ENCODE results near the gene HAVCR1. TPM values are rescaled to one million over a fixed set of nuclear protein-coding genes. Genes with fewer than 3 reads are reported as not detected.
"Not testable (repeated sequence)": the region's sequence is repeated elsewhere in the genome, so short reads cannot be mapped to it uniquely, and the experiment has no call there.

The HAVCR1 gene
- total RNA-seq, 1 experiment from 2014 or later, result not detected

DNA sequence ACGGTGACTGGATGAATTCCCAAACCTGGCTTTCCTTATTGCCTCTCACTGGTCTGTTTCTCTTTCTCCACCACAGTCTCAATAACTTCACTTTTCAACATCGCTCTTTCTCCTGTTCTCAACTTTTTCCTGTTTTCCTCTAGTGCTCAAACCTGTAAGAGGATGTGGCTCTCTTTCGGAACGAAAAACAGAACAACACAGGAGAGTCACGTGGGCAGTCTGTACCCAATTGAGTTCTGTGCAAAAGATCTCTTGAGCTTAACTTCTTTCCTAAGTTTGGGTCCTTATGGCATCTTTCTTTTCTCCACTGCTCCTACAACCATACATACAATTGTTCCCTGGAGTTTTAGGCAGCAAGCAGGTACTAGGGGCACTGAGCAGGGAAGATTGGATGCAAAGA is 8.9 kb downstream of the HAVCR1 start:
- no peak for DNase-seq (ENCODE audit: low read depth)

DNA sequence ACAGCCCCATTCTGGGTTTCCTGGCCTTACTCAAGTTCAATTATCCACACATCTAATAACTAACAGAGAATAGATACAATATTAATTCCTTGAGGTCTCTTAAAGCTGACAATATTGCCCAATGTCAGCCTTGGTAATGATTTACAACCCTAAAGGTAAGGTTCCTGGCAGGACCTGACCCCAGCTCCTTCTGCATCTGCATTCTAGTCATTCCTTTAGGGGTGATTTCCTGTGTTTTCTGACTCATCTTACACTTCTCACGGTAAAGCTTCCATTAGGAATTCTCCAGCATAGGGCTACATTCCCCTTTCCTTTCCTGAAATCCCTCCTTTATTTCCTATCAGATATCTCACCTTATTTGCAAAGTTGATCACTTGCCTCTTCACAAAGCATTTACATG is 9.3 kb downstream of the HAVCR1 start:
- DNase-seq (ENCODE audit: low read depth), result no peak

DNA sequence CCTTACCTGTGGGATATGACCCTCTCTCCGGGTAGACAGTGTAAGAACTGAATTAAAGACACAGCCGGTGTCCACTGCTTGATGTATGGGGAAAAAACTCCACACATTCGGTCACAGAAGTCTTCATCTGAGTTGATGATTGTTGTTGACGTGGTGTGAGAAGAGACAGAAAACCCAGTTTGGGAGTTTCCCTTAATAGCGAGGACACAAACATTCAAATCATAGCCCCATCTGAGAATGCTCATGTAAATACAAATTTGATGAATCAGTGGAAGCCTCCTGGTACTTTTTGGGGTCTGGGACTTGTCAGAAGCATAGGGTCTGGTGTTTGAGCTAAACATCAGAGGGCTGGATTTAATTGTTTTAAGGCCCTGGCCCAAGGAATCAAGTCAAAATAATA is 11.0 kb downstream of the HAVCR1 start:
- DNase-seq (ENCODE audit: low read depth), result no peak

DNA sequence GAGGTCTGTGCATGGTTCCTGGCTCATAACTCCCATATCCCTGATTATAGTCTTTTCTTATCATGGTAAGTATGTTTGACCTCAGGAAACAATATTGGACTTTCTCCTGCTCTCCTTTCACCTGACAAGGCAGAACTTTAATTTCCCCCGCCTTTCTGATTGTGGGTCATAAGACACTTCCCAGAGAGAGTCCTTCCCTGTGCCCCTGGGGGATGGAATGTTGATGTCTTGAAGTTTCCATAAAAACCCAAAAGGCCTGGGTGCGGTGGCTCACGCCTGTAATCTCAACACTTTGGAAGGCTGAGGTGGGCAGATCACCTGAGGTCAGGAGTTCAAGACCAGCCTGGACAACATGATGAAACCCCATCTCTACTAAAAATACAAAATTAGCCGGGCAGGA is 11.9 kb downstream of the HAVCR1 start:
- not testable (repeated sequence) for DNase-seq (ENCODE audit: low read depth)

DNA sequence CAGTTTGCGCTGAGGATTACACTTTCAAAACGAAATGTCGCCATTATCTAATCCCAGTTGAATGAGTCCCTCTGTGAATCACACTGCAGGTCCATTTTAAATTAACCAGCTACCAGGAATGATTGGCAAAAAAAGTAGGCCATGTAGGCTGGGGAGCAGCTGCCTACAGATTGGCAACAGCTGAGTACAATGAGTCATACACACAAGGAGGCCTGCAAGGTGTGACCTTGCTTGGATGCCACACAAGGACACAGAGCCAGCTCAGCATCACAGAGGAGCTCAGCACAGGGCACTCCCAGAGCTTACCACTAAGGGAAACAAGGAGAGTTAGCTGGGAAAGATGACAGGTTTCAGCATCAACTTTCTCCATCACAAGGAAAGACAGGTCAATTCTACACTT is 12.9 kb downstream of the HAVCR1 start:
- peak; percentile 9 for DNase-seq (ENCODE audit: low read depth)

DNA sequence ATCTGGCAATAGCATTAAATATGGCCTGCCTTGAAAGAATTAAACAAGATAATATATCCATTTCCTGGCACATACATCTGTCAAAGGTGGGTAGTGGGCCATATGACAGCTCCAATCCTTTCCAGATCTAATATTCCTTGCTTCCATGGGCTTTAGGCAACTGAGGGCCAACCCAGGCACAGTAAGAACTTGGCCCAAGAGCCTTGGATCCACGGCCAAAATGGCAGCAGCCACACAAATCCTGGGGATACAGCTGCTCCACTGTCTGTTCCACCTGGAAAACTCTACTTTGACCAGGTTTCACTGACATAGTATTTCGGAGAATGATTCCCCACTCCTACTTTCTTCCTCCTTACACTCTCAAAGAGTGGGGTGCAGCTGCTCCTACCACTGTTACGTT is 13.3 kb downstream of the HAVCR1 start:
- DNase-seq (ENCODE audit: low read depth), result no peak

DNA sequence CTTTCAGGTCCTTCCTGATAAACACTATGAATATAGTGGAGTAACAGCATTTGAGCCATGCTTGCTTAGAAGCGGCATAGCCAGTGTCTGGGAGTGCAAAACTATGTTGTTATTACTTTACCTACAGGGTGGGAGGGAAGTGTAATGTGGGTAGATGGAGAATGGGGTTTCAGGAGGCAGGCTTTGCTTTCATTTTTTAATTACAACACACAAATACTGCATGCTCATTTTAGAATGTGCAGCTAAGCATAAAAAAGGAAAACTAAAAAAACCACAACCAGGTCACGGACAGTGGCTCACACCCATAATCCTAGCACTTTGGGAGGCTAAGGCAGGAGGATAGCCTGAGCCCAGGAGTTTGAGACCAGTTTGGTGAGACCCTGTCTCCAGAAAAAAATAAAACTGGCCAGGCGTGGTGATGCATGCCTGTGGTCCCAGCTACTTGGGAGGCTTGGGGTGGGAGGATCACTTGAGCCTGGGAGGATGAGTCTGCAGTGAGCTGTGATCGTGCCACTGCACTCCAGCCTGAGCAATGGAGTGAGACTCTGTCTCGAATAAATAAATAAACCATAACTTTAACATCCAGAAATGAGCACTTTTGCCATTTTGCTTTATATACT is 20.2 kb downstream of the HAVCR1 start:
- DNase-seq (ENCODE audit: low read depth), result no peak

DNA sequence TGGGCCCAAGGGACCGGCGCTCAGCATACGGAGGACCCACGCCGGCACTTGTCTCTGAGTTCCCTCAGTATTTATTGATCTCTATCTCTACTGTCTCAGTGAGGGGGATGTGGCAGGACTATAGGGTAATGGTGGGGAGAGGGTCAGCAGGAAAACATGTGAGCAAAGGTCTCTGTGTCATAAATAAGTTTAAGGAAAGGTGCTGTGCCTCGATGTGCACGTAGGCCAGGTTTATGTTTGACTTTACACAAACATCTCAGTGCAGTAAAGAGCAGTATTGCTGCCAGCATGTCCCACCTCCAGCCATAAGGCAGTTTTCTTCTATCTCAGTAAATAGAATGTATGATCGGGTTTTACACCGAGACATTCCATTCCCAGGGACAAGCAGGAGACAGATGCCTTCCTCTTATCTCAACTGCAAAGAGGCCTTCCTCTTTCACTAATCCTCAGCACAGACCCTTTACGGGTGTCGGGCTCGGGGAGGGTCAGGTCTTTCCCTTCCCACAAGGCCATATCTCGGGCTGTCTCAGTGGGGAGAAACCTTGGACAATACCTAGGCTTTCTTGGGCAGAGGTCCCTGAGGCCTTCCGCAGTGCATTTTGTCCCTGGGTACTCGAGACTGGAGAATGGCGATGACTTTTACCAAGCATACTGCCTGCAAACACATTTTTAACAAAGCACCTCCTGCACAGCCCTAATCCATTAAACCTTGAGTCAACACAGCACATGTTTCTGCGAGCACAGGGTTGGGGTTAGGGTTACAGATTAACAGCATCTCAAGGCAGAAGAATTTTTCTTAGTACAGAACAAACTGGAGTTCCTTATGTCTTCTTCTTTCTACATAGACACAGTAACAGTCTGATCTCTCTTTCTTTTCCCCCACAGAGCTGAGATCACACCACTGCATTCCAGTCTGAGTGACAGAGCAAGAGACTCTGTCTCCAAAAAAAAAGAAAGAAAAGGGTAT is 24.5 kb downstream of the HAVCR1 start:
- DNase-seq (ENCODE audit: low read depth), result not testable (repeated sequence)

DNA sequence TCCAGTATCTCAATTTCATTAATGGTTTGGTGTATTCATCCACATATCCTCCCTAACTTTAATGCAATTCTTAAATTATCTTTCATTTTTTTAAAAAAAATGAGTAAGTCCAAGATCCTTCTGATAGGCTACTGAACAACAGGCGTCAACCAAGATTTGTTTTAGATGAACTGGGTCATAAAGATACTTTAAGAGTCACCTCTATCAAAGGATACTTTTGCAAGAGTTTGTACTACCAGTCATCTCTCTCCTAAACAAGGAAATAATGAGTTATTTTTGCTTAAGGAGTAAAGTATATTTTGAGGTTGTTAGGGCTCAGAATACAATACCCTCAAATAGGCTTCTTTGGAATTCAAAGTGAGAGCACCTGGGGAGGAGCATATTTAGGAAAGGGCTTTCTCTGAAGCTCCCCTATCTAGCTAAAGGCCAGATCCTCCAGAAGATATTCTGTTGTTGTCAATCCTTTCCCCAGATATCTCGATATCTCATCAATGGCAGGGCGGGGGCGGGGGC is 25.8 kb downstream of the HAVCR1 start:
- DNase-seq (ENCODE audit: low read depth), result no peak

DNA sequence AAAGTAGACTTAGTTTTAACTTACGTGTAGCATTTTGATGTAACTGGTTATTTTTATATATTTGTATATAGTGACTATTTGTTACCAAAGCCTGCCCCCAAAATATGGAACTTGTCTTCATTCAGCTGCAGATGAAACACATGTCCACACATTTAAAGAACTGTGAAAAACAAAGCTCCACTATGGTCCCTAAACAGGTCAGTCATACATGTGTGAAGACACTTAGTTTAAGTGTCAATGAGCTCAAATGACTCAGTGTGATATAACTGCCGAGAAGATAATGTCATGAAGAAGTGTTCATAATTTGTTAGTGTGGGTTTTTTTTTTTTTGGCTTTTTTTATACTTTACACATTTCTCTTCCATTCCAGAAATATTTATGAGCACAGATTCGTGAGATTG is 28.2 kb downstream of the HAVCR1 start:
- DNase-seq (ENCODE audit: low read depth), result no peak

DNA sequence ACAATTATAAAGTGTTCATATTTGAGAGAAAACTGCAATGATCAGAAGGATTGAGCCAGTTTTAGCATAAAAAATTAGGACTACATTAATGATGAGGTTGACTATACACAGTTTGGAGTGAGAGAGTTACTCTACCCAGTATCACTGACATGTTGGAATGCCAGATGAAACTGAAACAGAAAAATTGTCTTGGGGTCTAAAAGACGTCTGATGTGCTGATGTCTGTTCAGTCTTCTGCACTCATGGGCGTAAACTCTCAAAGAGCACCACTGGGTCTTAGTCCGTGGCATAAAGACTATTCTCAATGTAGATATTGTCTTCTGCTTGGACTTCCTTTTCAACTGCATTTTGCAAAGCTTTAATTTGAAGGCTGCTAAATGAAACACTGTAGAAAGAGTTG is 29.5 kb downstream of the HAVCR1 start:
- DNase-seq (ENCODE audit: low read depth), result no peak

DNA sequence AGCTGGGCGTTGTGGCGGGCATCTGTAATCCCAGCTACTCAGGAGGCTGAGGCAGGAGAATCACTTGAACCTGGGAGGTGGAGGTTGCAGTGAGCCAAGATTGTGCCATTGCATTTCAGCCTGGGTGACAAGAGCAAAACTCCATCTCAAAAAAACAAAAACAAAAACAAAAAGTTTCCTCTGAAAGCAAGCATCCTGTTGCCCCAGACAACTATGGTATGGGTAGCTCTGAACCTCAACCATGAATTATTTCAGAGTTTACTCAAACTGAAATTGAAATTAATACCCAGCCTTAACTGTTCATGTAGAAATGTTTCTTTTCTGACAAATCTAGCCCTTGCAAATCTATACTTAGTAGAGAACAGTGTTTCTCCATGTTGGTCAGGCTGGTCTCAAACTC is 31.3 kb downstream of the HAVCR1 start:
- DNase-seq (ENCODE audit: low read depth), result not testable (repeated sequence)

DNA sequence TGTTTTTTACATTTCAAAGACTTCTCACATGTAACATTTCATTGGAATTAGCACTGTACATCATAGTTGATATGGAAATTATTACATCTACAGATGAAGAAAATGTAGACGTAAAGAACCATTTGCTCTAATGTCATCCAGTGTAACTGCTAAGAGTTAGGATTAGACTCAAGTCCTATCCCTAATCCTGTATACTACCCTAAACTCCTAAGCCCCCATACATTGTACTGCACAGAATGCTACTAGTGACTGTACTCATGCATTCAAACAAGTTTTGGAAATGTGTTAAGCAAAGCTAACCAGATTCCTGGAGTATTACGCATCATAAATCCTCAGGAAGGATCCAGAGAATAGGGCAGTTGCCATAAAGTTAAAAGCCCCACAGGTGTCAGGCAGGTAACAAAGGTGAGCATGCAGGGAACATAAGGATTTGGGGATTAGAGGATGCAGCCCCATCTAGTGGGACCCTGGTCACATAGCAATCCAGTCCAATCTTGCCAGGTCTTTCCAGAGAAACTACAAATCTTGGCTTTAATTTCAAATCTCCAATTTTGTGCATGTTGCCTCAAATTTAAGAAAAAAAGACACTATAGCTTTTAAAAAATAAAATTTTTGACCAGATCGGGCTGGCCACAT is 32.0 kb downstream of the HAVCR1 start:
- DNase-seq (ENCODE audit: low read depth), result no peak

DNA sequence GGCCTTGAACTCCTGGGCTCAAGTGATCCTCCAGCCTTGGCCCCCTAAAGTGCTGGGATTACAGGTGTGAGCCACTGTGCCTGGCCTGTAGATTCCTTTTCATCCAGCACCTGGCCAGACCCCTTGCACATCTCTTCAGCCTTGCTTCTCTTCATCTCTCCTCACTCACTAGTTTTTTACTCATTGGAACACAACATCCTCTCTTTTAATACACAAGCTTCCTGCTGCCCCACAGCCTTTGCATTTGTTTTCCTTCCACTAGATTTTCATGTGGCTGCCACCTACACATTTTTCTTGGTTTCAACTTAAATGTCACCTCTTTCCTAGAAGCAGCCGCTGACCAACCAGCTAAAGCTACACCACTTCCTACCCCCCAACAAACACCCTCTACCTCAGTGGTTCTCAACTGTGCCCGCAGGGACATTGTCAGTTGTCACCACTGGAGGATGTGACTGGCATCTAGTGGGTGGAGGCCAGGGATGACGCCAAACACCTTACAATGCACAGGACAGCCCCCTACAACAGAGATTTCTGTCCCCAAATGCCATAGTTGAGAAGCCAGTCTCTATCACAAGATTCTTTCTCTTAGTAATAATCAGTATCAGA is 33.7 kb downstream of the HAVCR1 start:
- DNase-seq (ENCODE audit: low read depth), result no peak

DNA sequence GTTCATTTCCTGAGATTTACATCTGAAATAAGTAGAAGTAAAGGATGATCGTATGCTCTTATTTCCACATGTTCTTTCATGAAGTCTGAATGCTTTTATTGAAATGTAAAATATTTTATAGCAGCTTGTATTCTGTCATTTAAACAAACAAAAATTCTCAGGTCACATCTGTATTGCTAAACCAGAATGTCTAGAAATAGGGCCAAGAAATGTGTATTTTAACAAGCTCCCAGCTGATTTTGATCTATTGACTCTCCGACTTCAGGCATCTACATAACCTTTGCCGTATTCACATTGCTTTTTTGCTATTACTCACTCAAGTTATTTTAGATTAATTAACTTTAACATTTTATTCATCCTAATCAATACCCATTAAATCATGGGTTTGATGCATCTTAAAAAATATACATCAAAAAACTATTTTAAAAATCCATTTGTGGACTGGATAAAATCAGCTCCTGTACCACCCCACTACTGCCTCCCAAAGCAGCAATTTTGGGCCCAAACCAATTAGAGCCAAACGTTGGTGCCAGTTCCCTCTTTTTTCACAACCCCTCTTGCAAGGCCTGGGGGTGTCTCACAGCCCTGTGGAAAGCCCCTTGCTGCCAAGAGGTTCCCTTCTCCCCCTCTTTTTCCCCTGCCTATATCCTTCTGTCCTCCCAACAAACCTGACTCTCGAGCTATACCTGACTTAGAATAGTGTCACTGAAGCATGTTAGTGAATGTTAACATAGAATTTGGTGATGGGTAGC is 34.5 kb downstream of the HAVCR1 start:
- DNase-seq (ENCODE audit: low read depth), result no peak

DNA sequence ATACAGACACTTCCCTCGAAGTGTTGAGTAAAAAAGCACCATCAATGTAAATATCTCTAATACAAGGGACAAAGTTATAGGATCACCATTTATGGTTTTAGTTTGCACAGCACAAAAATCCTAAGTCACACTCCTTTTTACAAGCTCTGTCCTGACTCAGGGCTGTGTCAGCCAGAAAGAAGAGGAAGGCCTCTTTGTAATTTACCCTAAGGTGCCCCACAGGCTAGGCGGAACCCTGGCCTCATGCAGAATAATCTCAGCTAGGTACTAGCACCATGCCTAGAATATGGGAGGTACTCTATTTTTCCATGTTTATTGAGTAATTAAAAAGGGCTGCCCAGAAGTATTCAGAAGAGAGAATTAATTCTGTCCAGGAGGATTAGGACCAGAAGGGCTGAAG is 36.9 kb downstream of the HAVCR1 start:
- no peak for DNase-seq (ENCODE audit: low read depth)

DNA sequence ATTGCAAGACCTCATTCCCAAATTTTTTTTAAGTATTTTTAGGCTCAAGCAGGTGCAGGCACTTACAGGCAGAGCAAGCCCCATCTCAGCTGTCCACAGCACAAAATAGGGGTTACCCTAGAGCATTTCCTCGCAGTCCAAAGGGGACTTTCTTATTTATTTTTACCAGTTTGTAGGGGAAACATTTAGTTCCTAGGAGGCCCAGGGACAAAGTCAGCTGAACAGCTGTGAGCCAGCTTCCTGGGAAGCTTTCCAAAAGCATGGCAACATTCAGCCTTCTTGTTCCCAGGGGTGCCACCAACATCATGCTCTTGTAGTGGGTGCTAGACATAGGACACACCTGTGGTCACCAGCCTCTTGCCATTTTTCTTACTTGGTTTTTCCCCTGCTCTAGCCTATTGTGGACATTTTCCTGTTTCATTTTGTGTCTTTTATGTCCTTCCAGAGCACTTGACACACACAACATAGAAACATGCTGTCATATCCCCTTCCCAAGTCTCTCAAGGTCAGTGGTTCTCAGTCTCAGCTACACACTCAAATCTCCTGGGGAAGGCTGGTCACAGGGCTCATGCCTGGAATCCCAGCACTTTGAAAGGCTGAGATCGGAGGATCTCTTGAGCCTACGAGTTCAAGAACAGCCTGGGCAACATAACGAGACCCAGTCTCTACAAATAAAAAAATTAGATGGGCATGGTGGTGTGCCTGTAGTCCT is 38.2 kb downstream of the HAVCR1 start:
- DNase-seq (ENCODE audit: low read depth), result no peak

DNA sequence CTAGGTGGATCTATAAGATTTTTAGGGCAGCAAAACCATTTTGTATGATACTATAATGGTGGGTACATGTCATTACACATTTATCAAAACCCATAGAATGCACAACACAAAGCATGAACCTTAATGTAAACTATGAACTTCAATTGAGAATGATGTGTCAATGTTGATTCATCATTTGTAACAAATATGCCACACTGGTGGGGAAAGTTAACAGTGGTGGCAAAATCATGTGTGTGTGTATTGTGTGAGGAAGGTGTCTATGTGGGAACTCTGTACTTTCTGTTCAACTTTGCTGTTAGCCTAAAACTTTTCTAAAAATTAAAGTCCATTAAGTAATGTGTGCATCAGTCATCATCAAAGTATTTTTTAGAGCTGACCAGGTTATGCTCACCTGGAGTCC is 38.9 kb downstream of the HAVCR1 start:
- no peak for DNase-seq (ENCODE audit: low read depth)

DNA sequence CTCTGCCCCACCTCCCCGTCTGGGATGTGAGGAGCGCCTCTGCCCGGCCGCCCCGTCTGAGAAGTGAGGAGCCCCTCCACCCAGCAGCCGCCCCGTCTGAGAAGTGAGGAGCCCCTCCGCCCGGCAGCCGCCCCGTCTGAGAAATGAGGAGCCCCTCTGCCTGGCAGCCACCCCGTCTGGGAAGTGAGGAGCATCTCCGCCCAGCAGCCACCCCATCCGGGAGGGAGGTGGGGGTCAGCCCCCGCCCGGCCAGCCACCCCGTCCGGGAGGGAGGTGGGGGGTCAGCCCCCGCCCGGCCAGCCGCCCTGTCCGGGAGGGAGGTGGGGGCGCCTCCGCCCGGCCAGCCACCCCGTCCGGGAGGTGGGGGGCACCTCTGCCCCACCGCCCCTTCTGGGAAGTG is 44.8 kb downstream of the HAVCR1 start:
- not testable (repeated sequence) for DNase-seq (ENCODE audit: low read depth)

DNA sequence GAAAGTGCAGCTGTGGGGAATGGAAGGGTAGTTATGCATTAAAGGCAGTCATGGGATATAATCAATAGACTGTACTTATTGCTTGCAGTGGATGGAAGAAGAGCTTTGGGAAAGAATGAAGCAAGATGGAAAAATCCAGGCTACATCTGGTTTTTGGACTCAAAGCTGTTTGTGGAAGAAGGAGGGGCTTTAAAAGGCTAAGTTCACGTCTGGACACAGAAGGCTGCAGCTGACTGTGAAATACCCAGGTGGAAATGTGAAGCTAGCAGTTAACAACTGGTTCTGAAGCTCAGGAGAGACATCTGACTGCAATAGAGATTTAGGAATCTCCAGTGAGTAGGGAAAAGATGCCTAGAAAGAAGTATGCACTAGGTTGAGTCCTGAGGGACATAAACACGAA is 52.7 kb downstream of the HAVCR1 start:
- no peak for DNase-seq (ENCODE audit: low read depth)

Data from RPMI7951 (cell line).